GM21717 (cell line): ENCODE data around the gene NR2F2.

Source experiments
- ATAC-seq: cut with Tn5 transposase; IDR thresholded peaks from one replicate; pipeline ENCODE4 v1.9.1; 2021; ENCODE audit warnings: mild to moderate bottlenecking, moderate library complexity; ENCODE audit not compliant: unreplicated experiment

NR2F2 gene

DNA sequence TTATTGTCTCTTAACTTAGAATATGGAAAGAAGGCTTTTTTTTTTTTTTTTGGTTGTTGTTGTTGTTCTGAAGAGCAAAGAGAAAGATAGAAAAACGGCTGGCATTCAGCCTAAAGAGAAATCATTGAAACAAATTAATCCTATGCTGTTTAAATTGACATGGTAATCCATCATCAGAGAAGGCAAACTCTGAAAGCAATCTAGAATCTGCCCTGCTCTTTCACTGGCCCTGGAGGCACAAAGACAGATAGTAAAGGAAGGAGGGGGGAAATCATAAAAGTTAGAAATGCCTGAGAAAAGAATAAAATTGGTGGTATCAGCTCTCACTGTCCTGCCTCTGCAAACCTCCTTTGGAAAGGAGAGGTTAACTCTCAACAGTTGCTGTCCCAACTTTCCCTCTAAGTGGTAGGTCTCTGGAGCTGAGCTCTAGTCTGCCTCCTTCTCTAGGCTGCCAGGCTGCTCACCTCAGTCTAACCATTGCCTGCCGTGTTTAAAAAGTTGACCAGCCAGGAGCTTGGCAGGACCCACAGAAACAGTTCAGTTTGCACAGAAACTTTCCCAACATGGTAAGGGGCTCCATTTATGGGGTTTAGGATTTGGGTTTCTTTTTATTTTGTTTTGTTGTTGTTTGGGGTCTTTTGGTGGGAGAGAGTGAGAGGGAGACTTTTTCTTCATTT, 13.4 kb upstream of the NR2F2 start:
- ATAC-seq = no peak

DNA sequence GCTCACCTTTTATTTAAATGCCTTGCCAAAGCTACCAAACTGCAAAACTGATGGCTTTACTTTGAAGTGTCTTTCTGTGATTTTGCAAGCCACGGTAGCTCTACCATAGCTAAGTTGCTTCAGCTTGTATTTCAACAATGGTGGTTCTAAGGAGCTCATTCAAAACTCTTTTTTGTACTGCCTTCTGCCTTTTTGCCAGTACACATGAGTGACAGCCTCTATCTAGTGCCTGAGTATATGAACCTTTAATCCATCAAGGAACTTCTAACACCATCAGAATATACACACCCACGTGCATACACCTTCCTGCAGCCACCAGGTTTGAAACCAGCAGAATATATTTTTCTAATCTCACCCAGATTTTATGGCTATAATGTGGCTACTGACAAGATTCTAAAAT, 10.4 kb upstream of the NR2F2 start:
- no peak for ATAC-seq

DNA sequence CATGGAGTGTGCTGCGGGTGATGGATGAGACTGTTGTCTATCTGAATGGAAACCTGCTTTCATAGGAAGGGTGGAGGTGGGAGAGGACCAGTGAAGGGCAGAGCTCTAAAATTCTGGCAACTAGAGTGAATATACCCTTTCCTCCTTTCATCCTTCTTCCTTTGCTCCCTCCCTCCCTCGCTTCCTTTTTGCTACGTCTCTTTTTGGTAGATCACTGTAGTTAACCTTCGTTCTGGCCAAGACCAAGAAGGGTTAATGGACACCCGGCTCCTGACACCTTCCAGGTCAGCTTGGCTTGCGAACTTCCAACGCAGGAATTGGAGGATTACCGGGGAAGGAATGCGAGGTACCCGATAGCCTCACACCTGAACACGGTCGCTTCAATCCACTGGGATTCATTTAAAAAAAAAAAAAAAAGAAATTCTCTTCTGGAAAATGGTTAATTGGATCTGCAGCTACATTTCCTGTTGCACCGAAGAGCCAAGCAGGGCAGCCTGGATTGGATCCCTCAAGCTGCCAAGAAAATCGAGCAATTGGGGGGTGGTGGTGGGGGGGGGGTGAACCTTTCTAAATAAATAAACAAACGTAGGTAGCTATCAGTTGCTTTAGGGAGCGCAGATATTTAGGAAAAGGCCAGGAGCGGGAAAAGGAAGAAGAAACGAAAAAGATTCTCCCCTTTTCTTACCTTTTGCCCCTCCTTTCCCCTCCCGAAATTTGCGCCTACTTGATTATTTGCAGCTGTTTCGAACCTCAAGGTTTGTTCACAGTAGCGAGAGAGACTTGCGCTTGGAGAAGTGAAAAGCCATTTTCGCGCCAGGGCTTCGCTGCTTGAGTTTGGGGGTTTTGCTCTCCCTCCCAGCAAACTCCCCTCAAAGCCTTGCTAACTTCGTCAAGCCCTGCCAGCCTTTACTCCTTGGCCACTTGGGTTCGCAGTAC, 9.5 kb upstream of the NR2F2 start:
- no peak for ATAC-seq

DNA sequence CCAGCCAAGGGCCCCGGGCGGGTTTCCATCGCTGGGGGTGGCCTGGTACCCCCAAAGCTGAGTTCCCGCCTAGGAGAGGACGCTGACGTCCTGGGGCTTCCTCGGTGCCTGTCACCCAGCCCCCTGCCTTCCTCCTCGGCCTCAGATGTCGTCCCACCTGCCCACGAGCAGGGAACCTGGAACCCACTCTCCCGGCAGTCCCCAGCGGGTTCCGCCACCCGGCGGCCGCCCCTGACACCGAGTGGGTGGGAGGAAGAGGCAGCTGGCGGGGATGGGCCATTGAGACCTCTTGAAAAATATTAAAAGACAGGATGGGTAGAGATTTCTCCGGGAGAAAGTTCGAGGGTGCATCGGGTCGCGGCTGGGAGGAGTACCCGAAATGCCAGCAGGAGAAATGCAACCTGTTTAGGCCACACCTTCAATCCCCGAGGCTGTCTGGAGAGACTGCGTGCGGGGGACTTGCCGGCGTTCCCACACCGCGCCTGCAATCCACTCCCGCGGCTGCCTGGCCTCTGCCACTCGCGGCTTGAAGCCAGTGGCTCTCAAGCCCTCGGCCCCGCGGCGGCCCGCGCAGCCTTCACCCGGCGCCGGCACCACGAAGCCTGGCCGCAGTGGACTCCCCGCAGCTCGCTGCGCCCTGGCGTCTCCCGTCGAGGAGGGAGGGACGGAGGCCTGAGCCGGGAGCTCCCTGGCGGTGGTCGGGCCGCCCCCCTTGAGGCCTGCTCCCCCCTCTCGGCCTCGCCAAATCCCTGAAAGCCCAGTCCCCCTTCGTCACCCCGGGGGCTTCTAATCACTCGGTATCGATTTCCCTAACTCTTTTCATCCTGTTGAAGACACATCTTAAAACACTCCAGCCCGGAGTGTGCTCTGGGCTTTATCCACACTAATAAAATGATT, 8.6 kb upstream of the NR2F2 start:
- ATAC-seq = no peak

DNA sequence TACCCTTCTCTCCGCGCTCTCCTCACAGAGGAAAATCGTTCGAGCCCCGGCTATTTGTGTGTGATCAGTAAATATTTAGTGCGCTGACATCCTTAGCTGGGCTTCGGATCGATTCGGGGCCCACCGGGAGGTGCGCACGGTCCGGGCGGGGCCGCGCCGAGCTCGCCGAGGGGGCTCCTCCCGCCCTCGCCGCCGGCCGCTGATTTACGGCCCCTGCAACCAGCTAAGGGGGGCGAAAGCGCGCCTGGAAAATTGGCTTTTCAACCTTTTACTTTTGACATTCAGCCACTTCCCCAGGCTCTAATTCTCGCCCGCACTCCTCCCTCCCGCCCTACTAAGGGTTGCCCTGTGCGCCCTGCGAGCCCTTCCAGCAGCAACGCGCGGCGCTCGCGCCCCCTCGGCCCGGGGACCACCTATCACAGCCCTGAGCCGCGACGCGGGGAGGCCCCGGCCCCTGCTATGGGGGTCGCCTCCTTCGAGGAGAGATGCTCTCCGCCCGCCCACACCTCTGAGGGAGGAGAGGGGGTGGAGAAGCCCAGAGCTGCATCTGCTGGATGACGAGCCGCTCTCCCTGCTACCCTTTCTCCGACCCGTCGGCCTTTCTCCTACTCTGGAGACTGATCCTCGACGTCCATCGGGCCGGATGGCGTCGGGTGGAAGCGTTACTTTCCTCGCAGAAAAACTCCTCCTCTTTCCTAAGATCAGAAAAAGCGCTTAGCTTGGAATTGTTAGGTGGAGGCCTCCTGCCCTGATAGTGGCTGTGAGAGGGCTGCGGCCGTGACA, 7.8 kb upstream of the NR2F2 start:
- no peak for ATAC-seq

DNA sequence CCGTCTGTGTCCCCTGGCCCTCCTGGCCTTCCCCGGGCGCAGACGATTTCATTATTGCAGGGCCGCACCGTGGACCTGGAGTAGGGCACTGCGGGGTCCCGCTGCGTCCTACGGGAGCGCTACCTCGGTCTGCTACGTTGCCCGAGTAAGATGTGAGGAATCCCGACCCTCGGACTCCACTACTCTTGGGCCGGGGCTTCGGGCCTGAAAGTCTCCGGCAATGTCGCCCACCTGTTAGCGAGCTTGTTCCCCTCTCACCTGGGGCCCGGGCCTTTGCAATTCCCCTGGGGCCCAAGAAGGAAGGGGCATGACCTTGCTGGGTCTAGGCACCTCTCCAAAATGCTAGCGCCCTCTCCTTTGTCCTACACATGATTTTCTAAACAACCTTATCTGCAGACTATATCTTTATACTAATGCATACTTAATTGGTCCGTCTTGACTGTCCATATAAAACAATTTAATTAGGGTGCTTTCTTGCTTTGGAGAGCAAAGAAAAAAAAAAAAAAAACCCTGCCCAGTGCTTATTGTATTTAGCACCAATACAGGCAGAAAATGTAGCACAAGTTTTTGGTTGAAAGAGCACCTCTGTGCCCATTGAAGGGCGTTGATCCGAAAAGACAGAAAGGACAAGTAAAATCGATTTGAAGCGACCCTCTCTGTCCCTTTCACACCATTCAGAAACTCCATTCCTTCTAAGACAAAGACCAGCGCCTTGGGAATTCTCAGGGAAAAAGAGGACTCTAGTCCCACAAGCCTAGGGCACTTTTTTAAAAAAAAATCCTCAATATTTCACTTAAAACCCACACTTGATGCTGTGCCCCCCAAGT, 7.0 kb upstream of the NR2F2 start:
- ATAC-seq = no peak

DNA sequence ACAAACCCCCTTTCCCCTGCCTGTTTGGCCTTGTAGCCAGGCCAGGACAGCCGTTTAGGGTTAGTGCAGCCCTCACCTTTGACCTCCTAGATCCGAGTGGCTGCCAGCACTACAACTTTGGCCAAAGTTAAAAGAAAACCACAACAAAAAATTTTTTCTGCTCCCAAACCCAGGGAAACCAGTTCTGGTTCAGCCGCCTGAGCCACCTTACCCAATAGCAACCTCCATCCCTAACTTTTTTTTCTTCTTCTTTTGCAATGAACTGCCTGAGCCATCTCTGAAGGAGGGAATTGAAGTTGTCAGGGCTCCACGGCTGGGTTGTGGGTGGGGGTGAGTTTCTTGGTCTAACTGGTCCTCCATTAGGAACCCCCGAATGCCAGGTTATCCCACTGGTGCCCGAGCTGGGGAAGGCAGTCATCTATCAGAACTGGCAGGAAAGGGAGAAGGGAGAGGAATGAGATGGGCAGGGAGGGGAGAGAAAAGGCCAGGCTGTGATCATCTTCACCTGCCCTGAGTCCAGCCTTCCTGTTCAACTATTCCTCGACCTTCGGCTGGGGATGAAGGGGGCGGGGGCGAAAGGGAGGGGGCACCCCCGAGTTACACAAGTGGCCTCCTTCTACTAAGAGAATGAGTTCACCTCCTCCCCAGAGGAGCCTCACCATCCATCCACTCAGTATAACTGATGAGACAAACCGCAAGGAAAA, 6.2 kb upstream of the NR2F2 start:
- no peak for ATAC-seq

DNA sequence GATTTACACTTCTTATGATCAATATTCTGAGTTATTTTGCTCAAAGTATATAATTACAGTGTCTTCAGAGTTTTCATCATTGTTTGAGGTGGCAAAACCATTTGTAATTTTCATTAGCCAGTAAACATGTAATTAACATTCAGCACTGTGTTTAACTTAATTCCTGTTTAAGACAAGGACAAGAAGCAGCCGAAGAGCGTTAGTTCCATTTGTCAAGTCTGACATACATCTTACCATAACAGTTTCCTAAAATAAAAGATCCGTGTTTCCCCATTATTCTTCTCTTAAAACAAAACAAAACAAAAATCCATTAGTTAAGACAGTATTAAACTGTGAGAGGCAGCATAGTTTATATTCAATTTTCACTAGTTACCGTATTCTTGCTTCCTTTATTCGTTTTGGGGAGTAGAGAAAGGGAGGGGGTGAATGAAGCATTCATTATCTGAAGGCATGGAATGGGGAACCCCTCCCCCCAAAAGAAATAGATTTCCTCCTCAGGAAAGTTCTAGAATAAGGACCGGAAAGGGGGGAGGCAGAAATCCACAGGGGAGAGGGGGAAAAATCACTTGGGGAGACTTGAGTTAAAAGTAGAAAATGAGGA, 5.5 kb upstream of the NR2F2 start:
- ATAC-seq = no peak

DNA sequence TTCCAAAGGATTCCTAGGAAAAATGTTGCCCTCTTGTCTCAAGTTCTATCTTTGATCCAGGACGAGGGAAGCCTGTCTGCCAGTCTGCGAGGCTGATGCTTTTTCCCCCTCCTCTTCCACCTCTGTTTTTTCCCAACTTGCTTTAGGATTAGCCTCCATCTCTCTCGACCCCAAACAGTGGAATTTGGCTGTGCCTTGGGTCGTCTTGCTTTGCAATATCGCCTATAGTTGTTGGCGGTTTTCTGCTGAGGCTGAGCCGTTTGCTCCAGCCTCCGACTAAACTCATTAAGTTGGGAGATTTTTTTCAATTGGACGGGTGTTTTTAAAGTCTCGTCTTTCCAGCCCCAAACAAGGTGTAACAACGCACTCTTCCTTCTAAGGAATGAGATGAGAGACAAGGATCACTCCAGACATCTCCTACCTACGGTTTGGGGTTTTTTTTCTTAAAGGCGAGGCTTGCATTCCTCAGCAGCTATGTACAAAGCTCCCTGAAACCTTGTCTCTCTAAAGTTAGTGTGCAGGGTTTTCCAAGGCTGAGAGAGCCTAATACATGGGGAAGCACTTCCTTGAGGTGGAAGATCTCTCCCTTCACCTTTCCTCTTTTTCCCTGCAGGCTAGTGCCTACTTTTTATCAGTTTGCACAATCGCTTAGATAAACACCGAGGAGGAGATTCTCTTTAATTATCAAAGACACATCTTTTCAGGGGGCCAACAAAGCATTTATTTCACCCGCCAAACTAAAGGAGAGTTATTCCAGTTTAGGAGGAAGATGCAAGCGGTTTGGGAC, 4.8 kb upstream of the NR2F2 start:
- ATAC-seq = no peak

DNA sequence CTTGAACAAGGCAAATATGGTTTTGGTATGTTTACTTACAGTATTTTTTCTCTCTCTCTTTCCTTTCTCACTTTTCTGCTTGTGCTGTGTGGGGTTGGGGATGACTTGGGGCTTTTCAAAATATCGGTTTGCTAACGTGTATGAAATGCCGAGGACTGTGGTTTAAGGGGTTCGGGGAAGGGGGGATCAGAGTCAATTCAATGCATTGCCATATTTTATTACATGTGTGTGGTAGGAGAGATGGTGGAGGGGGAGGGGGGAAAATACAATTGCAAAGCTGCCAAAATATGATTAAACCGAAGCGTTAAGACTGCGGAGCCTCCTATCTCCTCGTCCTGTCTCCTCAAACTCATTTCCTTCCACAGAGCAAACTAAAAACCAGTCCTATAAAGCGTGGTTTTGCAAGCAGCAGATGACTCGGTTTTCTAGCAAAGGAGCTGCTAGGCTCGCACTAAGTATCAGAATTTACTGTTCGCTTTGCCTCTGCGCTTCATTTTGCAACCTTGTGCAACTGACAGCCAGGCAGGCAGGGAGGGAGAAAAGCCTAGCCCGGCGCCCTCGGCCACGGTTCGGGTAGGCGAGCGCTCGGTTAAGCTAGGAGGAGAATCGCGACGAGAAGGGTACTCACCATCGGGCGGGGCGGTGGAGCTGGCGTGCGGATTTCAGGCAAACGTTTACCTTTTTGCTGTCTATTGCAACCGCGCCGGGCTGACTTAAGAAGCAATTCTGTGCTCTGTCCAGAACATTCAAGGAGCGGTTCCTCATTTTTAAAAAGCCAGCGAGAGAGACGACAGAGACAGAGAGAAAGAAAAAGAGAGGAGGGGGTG, 4.0 kb upstream of the NR2F2 start:
- ATAC-seq = no peak

DNA sequence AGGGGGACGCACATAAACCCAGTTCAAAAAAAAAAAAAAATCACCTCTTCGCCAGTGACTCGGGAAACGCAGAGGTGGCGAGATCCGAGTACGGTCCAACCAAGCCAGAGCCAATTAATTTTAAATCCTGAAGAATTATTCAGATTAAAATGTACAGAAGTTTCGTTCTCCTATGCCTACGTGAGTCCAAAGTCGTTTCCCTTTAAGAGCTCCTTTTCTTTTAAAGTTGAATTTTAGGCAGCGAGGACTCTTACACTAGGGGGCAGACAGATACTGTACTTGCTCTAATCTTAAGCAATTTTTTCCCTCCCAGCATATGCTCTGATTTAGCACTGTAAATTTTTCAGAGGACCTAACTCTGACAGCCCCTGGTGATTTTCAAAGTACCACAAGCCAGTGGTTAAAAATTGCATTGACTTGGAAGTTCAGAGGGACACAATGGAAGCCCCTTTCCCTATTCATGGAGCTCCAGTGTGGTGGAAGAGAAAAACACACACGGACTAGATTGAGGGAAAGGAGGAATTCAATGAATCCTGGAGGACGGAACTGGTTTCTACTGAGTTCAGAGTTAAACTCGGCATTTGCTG, 3.3 kb upstream of the NR2F2 start:
- no peak for ATAC-seq

DNA sequence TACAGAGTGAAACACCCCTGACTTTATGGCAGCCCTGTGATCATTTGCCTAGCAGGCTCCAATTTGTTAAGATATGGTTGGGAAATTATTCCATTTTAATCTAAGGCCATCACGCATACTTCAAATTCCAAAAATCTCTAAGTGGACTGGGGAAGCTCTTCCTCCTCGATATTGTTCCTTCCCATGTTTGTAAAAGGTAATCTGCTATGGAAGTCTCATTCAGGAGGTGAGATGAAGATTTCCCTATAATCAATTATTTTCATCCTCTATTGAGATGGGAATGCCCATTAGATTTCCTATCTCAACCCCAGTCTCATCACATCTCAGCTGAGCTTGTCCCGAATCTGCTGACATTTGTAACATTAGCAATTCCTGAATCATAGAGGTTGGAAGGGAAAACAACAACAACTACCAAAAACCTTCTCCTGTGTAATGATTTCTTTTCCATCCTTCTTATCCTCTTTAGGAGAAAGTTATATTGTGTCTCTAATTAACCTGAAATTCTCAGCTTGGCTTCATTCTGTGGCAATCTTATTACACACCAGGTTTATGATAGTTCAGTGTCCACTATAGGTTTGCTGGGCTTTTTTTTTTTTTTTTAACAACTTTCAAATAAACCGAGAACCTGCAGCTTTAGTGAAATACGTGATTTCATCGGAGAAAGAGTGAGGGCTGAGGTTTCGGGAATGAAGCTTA, 2.2 kb upstream of the NR2F2 start:
- ATAC-seq = no peak

DNA sequence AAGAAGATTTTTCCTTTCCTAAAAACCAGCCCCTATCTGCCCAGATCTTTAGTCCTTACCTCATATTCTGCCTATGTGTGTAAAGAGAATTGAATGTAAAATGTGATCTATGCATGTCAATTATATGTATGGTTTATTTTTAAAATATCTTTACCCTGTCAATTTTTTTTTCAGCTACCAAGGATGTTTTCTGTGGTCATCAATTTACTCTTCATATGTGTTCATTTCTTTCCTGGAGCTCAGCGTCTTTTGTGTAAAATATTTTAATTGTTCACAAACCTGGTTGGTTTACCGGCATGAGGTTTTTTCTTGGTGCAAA, 1.7 kb upstream of the NR2F2 start:
- ATAC-seq = no peak

DNA sequence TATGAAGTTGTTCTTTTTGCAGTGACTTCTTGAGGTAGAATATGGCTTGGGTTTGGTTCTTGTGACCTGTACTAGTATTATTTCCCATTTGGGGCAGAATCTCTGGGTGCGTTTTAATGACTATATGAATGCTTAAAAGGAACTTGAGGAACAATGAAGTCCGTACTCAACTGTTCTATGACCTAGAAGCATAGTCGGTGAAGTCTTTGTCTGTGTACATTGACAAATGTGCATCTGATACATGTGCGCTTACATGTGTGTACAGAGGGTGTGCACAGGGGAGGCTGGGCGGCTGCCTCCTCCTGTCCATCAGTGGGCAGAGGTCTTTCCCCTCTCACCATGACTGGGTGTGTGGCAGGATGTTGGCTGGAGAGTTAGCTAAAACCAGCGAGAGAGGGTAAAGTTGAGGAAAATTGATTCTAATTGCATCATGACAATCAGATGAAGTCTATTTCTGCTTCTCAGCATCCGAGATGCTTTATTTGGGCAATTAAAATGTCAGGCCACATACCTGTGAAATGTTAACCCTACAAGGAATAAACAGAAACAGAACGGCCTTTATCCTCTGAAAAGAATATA, 1.0 kb upstream of the NR2F2 start:
- no peak for ATAC-seq

DNA sequence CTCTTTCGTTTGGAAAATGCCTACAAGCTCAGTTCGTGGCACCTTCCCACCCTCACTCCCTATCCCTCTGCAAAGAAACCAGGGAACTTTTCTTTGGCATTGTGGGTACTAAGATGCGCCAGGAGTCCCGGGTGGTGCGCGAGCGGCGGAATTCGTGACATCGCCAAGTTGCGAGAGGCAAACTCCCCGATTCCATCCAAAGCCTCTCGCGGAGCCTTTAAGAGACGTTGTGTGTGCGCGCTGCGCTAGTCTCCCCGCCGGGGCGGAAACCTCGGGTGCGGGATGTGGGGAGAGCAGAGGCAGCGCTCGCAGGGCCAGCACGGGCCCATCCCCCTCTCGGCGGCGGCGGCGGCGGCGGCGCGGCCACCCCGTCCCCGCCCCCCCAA, 443 bp upstream of the NR2F2 start:
- ATAC-seq = no peak
